ENCODE measurements around the gene TNFRSF8.

Gene TNFRSF8

DNA sequence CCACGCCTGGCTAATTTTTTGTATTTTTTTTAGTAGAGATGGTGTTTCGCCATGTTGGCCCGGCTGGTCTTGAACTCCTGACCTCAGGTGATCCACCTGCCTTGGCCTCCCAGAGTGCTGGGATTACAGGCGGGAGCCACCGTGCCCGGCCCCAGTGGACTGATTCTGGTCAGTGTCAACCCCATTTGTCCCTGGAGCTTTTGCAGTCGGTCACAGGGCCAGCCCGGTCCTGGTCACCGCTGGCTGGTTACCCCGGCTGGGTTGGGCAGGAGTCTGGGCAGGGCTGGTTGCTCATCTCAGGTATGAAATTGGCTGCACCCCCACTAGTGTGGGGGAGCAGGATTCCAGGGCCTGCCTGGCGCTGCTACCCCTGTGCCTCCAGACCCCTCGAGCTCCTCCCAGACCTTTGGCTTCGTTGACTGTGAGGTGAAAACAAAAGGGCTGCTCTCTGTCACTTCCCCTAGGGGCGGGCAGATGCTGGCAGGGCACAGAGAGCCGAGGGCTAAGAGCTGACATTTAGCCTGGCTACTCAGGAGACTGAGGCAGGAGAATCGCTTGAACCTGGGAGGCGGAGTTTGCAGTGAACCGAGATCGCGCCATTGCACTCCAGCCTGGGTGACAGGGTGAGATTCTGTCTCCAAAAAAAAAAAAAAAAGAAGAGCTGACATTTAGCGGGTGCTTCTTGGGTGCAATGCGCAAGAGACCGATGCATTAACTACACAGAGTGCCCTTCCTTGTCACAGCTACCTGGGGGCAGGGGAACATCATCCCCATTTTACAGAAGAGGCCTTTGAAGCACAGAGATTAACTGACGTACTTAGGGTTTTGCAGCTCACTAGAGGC lies 114.3 kb downstream of the TNFRSF8 start:
- TF ChIP-seq, protein P1, sequence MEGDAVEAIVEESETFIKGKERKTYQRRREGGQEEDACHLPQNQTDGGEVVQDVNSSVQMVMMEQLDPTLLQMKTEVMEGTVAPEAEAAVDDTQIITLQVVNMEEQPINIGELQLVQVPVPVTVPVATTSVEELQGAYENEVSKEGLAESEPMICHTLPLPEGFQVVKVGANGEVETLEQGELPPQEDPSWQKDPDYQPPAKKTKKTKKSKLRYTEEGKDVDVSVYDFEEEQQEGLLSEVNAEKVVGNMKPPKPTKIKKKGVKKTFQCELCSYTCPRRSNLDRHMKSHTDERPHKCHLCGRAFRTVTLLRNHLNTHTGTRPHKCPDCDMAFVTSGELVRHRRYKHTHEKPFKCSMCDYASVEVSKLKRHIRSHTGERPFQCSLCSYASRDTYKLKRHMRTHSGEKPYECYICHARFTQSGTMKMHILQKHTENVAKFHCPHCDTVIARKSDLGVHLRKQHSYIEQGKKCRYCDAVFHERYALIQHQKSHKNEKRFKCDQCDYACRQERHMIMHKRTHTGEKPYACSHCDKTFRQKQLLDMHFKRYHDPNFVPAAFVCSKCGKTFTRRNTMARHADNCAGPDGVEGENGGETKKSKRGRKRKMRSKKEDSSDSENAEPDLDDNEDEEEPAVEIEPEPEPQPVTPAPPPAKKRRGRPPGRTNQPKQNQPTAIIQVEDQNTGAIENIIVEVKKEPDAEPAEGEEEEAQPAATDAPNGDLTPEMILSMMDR (IDR thresholded peaks at IDR 0.05; ENCODE audit: borderline replicate concordance, control extremely low read depth, extremely low read depth, insufficient read depth, missing control alignments): no peak
- no peak for DNase-seq (ENCODE audit: low spot score)
- in situ Hi-C loops (cut with MboI; ENCODE audit: low sequenced_read_pairs, unreplicated experiment): no loop called here

DNA sequence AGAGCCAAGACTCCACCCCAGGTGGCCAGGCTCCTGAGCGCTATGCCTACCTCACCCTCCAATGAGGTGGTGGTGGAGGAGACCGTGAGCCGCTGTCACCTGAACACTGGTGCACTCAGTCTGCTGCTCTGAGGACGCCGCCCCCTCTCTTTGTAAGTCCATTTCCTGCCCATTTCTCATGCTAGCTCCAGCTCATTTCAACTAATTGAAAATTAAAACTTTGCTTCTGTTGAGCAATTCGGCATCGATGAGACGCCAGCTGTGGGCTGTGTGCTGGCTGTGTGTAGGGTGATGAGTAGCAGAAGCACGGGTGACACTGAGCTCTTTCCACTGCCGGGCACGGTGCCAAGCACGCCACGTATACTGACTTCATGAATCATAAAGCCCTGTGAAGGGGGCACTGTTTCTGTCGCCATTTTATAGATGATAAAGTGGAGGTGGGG lies 114.9 kb downstream of the TNFRSF8 start:
- DNase-seq (ENCODE audit: low spot score): no peak
- in situ Hi-C loops (cut with MboI; ENCODE audit: low sequenced_read_pairs, unreplicated experiment): no loop called here
- TF ChIP-seq, protein P1 (IDR thresholded peaks at IDR 0.05; ENCODE audit: borderline replicate concordance, control extremely low read depth, extremely low read depth, insufficient read depth, missing control alignments): no peak

DNA sequence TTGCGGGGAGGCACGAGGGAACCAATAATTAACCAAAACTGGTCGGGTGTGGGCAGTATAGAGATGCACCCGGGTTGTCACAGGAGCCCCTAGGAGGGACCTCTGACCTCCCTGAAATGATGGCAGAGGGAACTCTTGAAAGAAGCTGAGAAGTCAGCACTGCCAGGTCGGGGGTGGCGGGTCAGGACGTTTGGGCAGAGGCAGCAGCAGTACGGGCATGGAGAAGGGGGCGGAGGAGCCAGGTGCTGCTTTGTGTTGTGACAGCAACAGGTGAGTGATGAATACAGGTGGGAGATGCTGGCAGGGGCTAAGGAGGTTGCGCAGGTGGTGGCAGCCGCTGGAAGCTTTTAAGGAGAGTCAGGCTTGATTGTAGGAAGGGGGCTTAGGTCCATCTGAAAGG lies 115.4 kb downstream of the TNFRSF8 start:
- DNase-seq (ENCODE audit: low spot score): no peak
- in situ Hi-C loops (cut with MboI; ENCODE audit: low sequenced_read_pairs, unreplicated experiment): no loop called here

DNA sequence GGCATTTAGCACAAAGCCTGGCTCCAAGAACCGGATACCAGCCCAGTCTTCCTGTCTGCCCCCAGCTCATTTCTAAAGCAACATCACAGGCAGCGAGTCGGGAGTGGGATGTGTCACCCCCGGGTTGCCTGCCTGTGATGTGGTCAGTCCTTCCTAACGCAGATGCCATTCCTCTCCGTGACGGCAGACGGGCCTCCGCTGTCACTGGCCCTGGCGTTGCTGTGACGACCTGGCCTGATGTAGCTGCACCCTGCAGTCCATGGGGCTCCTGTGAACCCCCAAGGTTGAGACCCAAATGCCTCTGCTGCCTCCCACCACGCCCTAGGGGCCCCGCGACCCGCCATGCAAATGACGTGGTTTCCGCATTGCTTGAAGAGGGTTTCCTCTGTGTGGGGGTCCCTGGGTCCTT lies 116.0 kb downstream of the TNFRSF8 start:
- TF ChIP-seq, protein P1 (IDR thresholded peaks at IDR 0.05; ENCODE audit: borderline replicate concordance, control extremely low read depth, extremely low read depth, insufficient read depth, missing control alignments): no peak
- in situ Hi-C loops (cut with MboI; ENCODE audit: low sequenced_read_pairs, unreplicated experiment): no loop called here
- DNase-seq (ENCODE audit: low spot score): no peak

More for the DNA sequence above, 115.4 kb downstream of the TNFRSF8 start:
- TF ChIP-seq, protein P1 (IDR thresholded peaks at IDR 0.05; ENCODE audit: borderline replicate concordance, control extremely low read depth, extremely low read depth, insufficient read depth, missing control alignments): no peak

DNA sequence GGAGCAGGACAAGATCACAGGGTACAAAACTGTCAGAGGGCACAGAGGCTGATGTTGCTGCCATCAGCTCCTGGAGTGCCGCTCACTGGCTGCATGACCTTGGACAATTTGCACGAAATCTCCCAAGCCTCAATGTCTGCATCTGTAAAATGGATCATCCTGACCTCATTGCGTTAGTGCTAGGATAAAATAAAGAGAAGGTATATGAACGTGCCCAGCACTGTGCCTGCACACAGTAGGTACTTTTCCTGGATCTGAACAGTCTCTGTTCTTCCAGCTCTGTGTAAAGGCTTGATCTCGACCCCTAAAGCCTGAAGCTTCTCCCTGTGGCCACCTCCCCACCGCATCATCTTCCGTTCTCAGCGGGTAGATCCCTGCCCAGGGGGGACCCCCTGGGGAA lies 116.6 kb downstream of the TNFRSF8 start:
- TF ChIP-seq, protein P1 (IDR thresholded peaks at IDR 0.05; ENCODE audit: borderline replicate concordance, control extremely low read depth, extremely low read depth, insufficient read depth, missing control alignments): no peak
- in situ Hi-C loops (cut with MboI; ENCODE audit: low sequenced_read_pairs, unreplicated experiment): no loop called here

DNA sequence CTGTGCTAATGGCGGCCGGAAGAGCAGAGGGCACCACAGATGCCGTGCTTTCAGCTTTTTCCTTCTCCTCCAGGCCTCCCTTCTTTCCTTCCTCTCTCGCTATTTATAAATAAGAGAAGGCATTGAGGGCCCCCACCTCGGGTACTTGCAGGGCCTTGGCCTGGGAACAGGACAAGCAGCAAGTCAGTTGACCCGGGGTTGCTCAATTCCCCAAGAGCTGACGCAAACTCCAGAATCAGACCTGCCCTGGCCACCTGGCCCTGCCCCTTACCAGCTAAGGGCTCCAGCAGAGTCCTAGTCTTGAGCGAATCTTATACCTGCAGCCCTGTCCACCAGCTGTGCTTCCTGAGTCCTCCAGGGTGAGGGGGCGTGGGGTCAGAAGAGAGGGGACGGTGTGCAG lies 117.2 kb downstream of the TNFRSF8 start:
- DNase-seq (ENCODE audit: low spot score): no peak
- in situ Hi-C loops (cut with MboI; ENCODE audit: low sequenced_read_pairs, unreplicated experiment): no loop called here
- TF ChIP-seq, protein P1 (IDR thresholded peaks at IDR 0.05; ENCODE audit: borderline replicate concordance, control extremely low read depth, extremely low read depth, insufficient read depth, missing control alignments): no peak

More for the DNA sequence above, 116.6 kb downstream of the TNFRSF8 start:
- DNase-seq (ENCODE audit: low spot score): no peak

All from GM13976 (cell line).